ENCODE results near the gene MCM9.
"Not testable (repeated sequence)": the region's sequence is repeated elsewhere in the genome, so short reads cannot be mapped to it uniquely, and the experiment has no call there.

Gene MCM9

GRCh38 chr6:118893807-118894424 lies 41.0 kb downstream of the MCM9 start, which contains the start of gene ASF1A:
Gene ASF1A (plus strand): TSS chr6:118894152. CDS start chr6:118894414, 262 bp downstream.
- DNase-seq (ENCODE audit: low spot score) = peak; percentile 99

- peak; percentile 75 for DNase-seq (ENCODE audit: low spot score)
These were observed 41.7 kb downstream of the MCM9 start for GRCh38 chr6:118893064-118893806.

- peak; percentile 33 for DNase-seq (ENCODE audit: low spot score)
These were observed 42.5 kb downstream of the MCM9 start for GRCh38 chr6:118892355-118892991.

GRCh38 chr6:118890997-118891790 lies 43.8 kb downstream of the MCM9 start:
- no peak for DNase-seq (ENCODE audit: low spot score)

GRCh38 chr6:118889163-118889562 lies 45.8 kb downstream of the MCM9 start:
- DNase-seq (ENCODE audit: low spot score) = no peak

GRCh38 chr6:118886641-118887040 lies 48.3 kb downstream of the MCM9 start:
- DNase-seq (ENCODE audit: low spot score) = no peak

- DNase-seq (ENCODE audit: low spot score) = no peak
These were observed 52.5 kb downstream of the MCM9 start for GRCh38 chr6:118882314-118882905.

- DNase-seq (ENCODE audit: low spot score) = peak; percentile 30
These were observed 53.3 kb downstream of the MCM9 start for GRCh38 chr6:118881440-118882313.

GRCh38 chr6:118877806-118878205 lies 57.2 kb downstream of the MCM9 start:
- no peak for DNase-seq (ENCODE audit: low spot score)

- no peak for DNase-seq (ENCODE audit: low spot score)
These were observed 58.1 kb downstream of the MCM9 start for GRCh38 chr6:118876814-118877213.

GRCh38 chr6:118876198-118876597 lies 58.8 kb downstream of the MCM9 start:
- no peak for DNase-seq (ENCODE audit: low spot score)

- no peak for DNase-seq (ENCODE audit: low spot score)
These were observed 59.3 kb downstream of the MCM9 start for GRCh38 chr6:118875672-118876071.

- DNase-seq (ENCODE audit: low spot score) = no peak
These were observed 61.7 kb downstream of the MCM9 start for GRCh38 chr6:118873239-118873638.

- DNase-seq (ENCODE audit: low spot score) = no peak
These were observed 62.2 kb downstream of the MCM9 start for GRCh38 chr6:118872726-118873125.

- no peak for DNase-seq (ENCODE audit: low spot score)
These were observed 62.6 kb downstream of the MCM9 start for GRCh38 chr6:118872318-118872717.

GRCh38 chr6:118871331-118871730 lies 63.6 kb downstream of the MCM9 start:
- no peak for DNase-seq (ENCODE audit: low spot score)

- DNase-seq (ENCODE audit: low spot score) = no peak
These were observed 64.9 kb downstream of the MCM9 start for GRCh38 chr6:118869894-118870589.

GRCh38 chr6:118869350-118869749 lies 65.6 kb downstream of the MCM9 start:
- DNase-seq (ENCODE audit: low spot score) = peak; percentile 39

GRCh38 chr6:118868901-118869300 lies 66.1 kb downstream of the MCM9 start:
- DNase-seq (ENCODE audit: low spot score) = not testable (repeated sequence)

GRCh38 chr6:118867181-118867580 lies 67.8 kb downstream of the MCM9 start:
- DNase-seq (ENCODE audit: low spot score) = no peak

GRCh38 chr6:118865100-118865391 lies 69.9 kb downstream of the MCM9 start:
- no peak for DNase-seq (ENCODE audit: low spot score)
